HG03575 (cell line): Measurements from ENCODE around the gene PDP2.
A peak's percentile ranks its signal among the peaks of the same experiment; 100 is the strongest.
"Not testable (repeated sequence)": the region's sequence is repeated elsewhere in the genome, so short reads cannot be mapped to it uniquely, and the experiment has no call there.

Source experiments
- ATAC-seq: cut with Tn5 transposase; IDR thresholded peaks from one replicate; pipeline ENCODE4 v1.9.1; 2021; ENCODE audit not compliant: unreplicated experiment, insufficient number of reproducible peaks, low FRiP score; ENCODE audit errors: extremely low read depth

Gene PDP2

DNA sequence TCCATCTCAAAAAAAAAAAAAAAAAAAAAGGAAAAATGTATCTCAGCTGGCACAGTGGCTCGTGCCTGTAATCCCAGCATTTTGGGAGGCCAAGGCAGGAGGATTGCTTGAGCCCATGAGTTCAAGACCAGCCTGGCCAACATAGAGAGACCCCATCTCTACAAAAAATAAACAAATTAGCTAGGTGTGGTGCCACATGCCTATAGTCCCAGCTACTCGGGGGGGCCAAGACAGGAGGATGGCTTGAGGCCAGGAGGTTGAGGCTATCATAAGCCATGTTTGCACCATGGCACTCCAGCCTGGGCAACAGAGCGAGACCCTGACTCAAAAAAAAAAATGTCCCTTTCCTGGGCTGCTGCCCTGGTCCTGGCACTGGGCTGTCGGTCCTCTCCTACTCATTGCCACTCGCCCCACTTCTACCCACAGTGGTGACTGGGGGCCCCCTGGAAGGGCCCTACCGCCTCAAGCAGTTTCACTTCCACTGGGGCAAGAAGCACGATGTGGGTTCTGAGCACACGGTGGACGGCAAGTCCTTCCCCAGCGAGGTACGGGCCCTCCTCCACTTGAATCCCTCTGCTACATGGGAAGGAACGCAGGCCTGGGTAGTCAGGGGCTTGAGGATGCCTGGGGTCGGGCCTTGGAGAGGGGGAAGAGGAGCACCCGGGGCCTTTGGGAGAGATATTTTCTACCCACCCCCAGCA lies 30.1 kb upstream of the PDP2 start:
- ATAC-seq, result no peak

DNA sequence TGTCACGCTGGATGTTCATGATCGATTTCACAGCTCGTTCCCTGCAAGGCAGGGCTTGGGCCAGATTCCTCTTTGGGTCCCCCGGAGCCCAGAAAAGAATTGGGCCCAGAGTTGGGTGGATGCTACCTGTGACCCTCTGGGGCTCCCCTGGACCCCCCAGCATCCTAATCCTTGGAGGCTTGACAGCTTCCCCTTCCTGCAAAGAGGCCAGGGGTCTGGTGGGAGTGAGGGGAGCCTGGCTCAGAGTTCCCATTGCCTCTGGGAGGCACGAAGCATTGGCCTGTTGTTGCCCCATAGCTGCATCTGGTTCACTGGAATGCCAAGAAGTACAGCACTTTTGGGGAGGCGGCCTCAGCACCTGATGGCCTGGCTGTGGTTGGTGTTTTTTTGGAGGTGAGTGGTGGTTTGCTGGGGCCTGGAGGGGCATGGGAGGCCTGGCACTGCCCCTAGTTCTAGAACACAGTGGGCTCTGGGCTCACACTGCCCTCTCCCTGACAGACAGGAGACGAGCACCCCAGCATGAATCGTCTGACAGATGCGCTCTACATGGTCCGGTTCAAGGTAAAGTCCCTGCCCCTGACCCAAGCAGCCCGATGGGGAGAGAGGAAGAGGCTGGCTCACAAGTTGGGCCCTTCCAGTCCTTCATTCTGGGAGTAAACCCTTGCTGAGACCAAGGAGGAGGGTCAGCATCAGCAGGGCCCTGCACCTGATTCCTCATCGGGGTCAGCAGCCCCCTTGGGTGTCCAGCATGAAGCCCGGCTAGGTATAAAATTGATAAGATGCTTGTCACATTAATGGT lies 28.9 kb upstream of the PDP2 start:
- ATAC-seq, result no peak

DNA sequence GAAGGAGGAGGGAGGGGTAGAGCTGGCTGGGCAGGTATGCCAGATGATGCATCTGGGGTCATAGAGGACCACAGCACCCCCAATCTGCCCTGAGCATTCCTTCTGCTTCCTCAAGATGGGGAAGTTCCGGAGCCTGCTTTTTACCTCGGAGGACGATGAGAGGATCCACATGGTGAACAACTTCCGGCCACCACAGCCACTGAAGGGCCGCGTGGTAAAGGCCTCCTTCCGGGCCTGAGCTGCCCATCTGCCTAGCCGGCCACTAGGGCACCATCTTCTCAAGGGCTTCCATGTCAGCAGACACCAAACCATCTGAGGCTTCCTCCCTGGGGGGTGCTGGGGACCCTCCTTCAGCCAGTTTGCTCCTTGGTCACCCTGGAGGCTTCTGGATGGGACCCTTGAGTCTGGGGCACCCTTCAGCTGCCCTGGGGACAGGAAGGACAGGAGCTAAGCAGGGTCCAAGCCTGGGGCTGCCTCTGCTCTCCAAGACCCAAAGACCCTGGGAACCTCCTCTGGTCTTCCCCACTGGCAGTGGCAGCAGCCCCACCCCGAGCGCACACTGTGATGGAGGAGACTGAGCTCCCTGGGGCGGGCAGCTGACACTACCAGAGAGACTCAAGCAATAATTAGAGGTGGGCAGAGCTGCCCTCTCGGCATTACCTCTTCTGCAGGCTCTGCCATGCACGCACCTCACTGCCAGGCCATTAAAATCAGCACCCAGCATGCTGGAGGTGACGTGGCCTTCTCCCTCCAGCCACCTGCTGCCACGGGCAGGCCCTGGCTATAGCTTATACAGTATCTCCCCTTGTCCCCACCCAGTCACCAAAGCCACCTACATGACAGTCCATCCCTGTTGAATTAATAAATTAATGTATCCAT lies 26.8 kb upstream of the PDP2 start:
- no peak for ATAC-seq

DNA sequence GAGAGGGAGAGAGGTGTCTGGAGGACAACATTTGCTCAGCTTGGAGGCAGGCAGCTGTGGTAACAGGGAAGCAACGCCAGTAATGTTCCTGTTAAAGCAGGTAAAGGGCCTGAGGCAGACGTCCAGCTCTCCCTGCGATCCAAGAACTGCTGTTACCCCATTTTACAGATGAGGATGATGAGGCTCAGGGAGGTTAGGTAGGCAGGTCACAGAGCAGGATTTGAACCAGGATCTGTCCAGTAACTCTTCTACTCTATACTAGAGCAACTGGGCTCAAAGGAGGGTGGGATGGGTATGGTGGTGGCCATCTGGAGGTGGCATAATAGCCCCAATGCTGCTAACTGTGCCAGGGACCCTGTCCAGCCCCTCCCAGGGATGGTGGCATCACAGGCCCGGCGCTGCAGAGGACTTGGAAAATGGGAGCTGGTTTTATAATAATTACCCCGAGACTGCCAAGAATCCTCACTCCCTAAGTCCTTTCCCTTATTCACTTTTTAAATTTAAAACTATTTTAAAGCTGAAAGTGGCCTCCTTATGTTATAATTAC lies 24.1 kb upstream of the PDP2 start:
- no peak for ATAC-seq

DNA sequence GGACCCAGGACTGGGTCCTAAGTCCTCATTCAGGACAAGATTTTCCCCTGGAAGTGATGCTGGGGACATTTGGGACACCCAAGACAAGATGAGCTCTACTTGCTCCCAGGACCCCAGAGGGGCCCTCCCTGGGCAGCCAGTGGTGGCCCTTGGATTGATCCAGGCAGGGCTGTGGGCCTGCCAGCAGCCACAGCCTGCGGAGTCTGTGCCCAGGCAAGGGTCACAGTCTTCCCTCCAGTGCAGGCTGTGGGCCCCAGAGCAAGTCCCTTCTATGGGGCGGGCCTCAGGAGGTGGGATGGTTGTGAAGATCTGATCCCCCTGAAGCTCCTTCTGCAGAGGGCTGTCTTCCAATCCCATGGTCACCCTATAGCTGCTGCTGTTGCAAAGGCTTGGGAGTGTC lies 23.5 kb upstream of the PDP2 start:
- no peak for ATAC-seq

DNA sequence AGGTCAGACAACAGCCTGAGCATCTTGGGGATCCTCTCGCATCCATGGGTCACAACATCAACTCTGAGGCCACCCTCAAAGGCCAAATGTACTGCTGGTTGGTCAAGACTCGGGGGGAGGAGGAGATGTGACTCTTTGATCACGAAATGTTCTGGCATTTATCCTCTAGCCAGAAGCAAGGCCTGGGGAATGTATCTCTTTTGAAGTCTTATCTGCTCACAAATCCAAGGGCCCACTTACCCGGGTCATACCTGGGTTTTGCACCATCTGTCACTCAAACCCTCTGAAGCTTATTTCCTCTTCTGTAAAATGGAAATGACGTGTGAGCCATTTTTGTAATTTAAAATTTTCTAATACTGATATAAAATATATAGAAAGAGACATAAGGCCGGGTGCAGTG lies 22.9 kb upstream of the PDP2 start:
- ATAC-seq, result no peak

GRCh38 chr16:66858740-66859396 lies 21.4 kb upstream of the PDP2 start:
- no peak for ATAC-seq

DNA sequence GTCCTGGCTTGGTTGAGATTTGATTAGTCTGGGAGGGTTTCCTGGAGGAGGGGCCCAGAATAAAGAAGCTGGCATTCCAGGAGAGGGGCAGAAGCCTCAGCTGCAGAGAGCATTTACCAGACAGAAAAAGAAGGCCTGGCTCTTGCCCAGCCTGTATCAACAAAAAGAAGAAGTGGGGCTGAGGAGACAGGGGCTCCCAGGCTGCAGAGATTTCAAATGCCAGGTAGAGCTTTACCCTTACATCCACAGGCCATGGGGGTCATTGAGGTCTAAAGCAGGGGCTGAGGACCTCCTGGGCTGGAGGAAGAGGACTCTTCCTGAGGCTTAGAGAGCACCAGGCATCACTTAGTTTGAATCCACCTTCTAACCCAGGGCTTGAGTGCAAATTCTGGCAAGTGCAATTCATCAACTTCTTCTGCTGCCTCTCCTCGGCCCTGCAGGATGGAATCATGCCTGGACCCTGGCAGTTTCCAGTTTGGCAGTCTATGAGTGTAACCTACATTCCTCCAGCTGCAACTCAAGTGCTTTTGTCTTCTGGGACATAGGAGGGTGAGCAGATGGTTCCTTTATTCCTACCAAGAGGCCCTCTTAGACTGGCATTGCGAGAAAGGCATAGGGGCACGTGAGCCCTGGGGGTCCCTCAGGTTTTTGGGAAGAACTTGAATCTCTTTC lies 20.8 kb upstream of the PDP2 start:
- no peak for ATAC-seq

DNA sequence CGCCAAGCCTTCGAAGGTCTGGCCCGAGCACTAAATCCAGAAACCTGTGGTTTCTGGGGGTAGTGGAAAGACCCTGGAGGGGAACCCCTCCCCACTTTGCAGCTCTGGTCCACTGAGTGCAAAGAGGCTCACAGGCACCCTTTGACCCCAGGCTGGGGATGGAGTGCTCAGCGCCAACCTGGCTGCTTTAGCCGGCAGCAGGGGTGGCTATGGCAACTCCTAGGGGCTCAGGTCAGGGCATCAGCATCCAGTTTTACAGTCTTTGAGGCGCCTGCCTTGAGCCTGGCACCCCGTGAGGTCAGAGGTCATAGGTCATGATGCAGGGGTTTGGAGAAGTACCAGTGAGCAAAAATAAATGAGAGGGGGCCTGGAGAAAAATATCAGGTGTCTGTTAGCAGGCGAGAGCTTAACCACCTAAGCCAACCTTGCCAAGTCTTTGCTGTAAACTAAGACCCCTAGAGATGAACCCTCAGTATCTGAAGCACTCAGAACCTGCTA lies 18.2 kb upstream of the PDP2 start:
- no peak for ATAC-seq

DNA sequence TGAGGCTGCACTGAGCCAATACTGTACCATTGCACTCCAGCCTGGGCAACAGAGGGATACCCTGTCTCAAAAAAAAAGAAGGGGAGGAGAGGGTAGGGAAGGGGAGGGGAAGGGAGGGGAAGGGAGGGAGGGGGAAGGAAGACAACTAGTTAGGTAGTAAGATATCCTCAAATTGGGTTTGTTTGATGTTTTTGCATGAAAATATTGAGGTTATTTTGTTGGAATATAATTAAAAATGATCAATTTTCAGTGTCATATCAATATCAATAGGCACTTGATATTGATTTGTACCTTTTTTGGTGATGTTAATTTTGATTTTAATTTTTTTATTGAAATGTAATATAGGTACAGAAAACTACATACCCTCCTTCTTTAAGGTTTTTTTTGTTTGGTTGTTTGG lies 16.6 kb upstream of the PDP2 start:
- ATAC-seq, result no peak

GRCh38 chr16:66869424-66869823 lies 10.9 kb upstream of the PDP2 start:
- no peak for ATAC-seq

DNA sequence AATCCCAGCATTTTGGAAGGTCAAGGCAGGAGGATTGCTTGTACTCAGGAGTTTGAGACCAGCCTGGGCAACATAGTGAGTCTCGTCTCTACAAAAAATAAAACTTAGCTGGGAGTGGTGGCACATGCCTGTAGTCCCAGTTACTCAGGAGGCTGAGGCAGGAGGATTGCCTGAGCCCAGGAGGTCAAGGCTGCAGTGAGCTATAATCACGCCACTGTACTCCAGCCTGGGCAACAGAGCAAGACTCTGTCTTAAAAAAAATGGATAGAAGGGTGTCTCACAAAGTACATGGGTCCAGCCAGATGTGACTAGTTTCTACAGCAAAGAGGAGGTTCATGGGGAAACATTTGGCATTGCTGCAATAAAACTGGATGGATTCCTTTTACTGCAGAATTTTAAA lies 9.0 kb upstream of the PDP2 start:
- not testable (repeated sequence) for ATAC-seq

DNA sequence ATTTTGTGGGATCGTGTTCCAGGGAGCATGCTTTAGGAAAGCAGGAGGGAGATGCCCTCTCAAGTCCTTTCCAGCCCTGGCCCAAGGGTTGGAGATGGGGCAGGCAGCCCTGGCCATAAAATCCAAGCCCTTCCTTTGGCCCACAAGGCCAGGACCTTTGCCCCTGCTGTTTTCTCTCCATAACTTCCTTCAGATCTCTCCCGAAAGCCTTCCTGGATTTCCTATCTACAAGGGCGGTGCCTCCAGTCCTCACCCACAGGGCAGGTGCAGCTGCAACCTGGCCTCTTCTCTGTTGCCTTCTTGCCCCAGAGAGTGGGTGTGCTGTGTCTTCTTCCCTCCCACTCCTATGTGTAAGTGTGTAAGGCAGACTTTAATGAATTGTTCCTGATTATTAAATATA lies 8.5 kb upstream of the PDP2 start:
- no peak for ATAC-seq

DNA sequence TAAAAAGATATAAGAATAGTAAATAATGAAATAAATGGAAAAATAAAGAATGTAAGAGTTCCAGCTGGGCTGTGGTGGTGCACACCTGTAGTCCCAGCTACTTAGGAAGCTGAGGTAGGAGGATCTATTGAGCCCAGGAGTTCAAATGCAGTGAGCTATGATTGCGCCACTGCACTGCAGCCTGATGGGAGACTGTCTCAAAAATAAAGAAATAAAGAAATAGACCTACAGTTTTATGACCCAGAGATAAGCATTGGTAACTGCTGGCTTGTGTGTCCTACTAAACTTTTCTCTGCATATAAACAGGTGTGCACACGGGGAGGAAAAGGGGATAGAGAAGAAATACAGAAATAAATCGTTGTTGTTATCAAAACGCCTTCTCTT lies 7.8 kb upstream of the PDP2 start:
- ATAC-seq, result no peak

DNA sequence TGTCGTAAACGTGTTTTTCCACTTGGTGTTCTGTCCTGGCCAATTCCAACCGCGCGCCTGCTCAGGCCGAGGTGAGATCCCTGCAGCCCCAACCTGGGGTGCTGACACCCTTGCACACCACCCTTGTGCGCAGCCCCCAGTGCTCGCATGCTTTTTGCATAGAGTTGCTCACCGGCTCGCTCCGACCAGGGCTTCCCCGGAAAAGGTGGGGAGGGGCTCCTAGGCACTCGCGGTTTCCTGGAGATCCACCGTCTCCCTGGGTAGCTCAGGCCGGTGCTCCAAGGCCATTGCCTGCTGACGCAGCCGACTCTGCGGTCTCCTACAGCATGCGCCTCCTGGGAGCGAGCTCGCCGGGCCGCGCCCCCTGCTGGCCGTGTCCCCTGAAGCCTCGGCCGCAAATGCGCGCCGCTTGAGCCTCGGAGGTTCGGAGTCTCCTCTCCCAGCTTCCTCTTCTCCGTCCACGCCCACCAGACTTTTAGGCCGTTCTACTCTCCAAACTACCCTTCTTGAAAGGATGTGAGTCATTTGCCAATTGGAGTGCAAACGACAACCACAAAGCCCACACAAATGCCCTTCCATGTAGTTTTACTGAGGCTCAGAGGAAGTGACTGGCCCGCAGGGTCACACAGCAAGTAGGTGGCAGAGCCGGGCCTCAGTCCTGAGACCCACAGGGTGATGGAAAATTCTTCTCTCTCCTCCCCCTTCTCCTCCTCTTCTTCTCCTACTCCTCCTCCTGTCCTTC lies 7.2 kb upstream of the PDP2 start:
- peak; percentile 58 for ATAC-seq

DNA sequence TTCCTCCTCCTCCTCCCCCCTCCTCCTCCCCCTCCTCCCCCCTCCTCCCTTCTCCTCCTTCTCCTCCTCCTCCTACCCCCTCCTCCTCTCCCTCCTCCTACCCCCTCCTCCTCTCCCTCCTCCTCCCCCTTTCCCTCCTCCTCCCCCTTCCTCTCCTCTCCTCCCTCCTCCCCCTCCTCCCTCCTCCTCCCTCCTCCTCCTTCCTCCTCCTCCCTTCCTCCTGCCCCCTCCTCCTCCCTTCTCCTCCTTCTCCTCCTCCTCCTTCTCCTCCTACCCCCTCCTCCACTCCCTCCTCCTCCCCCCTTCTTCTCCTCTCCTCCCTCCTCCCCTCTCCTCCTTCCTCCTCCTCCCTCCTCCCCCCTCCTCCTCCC lies 6.6 kb upstream of the PDP2 start:
- ATAC-seq, result no peak

- ATAC-seq, result no peak
Observed at GRCh38 chr16:66874079-66874775, 6.1 kb upstream of the PDP2 start.
